ENCODE data around the gene C1QTNF12. TPM values are rescaled to one million over a fixed set of nuclear protein-coding genes. Genes with fewer than 3 reads are reported as not detected.

The C1QTNF12 gene
- total RNA-seq, 1 donor: 0.36 TPM

DNA sequence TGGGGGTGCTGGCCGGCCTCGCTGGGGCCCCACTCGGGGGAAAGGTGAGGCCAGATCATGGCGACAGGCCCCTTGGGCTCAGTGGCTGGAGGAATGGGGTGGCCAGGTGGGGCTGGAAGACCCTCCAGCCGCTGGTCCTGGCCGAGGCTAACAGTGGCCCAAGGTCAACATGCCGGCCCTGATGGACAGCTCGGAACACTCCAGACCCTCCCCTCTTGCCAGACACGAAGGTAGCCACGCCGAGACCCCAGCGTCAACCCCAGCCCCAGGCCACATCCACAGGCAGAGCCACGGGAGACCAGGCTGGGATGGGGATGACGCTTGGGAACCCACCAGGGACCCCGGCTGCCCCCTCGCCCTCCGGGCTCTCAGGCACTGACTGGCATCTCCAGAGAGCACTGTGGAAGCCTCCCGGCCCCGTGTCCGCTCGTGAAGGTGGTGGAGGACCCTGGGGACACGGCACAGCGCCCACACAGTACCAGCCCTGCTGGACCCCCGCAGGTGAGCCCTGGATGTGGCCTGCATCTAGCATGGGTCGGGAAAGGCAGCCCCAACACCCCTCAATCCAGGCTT lies 905 bp upstream of the C1QTNF12 start:
- DNase-seq (ENCODE audit: insufficient read length, low spot score, missing footprints): peak; percentile 88
- no peaks in the 10 kb centered on the region for H3K79me2 ChIP-seq (ENCODE audit: insufficient read depth, low read length)
- H3K27ac ChIP-seq (ENCODE audit: low read depth, low read length): no peak overlapping the region
- no peaks in the 10 kb centered on the region for H3K9me3 ChIP-seq (ENCODE audit: low read depth, low read length)
- H3K4me1 ChIP-seq (ENCODE audit: insufficient read depth, low read length): no peaks in the 10 kb centered on the region
- H3K4me3 ChIP-seq (ENCODE audit: insufficient read depth, low read length): no peak overlapping the region
- H2AFZ ChIP-seq (ENCODE audit: low read length): no peak overlapping the region
- peaks cover 8% of the 10 kb centered on the region for H4K20me1 ChIP-seq (ENCODE audit: insufficient read depth, low read length)
- TF ChIP-seq, protein P1, sequence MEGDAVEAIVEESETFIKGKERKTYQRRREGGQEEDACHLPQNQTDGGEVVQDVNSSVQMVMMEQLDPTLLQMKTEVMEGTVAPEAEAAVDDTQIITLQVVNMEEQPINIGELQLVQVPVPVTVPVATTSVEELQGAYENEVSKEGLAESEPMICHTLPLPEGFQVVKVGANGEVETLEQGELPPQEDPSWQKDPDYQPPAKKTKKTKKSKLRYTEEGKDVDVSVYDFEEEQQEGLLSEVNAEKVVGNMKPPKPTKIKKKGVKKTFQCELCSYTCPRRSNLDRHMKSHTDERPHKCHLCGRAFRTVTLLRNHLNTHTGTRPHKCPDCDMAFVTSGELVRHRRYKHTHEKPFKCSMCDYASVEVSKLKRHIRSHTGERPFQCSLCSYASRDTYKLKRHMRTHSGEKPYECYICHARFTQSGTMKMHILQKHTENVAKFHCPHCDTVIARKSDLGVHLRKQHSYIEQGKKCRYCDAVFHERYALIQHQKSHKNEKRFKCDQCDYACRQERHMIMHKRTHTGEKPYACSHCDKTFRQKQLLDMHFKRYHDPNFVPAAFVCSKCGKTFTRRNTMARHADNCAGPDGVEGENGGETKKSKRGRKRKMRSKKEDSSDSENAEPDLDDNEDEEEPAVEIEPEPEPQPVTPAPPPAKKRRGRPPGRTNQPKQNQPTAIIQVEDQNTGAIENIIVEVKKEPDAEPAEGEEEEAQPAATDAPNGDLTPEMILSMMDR (IDR thresholded peaks at IDR 0.05; ENCODE audit: extremely low read depth, low read depth, low read length): no peak
- peaks cover 2% of the 10 kb centered on the region for H3K36me3 ChIP-seq (ENCODE audit: insufficient read depth, low read length)
- no peak overlapping the region for H3K4me2 ChIP-seq (ENCODE audit: insufficient read depth, low read length)
- no peaks in the 10 kb centered on the region for H3K27me3 ChIP-seq (ENCODE audit: insufficient read depth, low read length)

GRCh38 chr1:1245817-1246576 lies 525 bp downstream of the C1QTNF12 start:
- H3K4me2 ChIP-seq (ENCODE audit: insufficient read depth, low read length): no peak overlapping the region

DNA sequence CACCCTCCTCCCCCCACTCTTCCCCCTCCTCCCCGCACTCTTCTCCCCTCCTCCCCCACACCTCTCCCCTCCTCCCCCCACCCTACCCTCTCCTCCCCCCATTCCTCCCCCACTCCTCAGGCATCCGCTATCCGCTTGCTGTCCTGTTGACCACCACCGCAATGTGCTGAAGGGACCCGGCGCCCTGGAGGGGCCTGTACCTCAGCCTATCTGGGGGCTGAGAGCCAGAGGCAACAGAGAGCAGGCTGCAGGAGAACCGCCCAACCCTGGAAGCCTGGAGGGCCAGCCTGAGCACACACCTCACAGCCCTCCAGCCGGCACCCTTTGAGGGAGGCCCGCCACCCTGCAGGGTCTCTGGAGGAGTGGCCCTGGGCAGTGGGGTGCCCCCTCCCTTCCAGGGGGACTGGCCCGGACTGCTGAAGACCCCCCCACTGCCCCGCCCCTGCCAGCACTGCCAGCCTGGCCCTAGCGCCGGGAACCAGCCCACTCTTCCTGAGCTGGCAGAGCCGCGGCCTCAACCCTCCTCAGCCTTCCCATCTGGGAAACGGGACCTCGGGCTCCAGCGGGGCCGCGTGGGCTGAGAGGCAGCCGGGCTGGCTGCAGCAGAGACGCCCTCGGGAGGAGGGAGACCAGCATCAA lies 1.2 kb downstream of the C1QTNF12 start:
- Histone ChIP-seq H2AFZ (ENCODE audit: low read length) (no peak overlapping the region), H3K27ac (ENCODE audit: low read depth, low read length) (no peak overlapping the region), H3K36me3 (ENCODE audit: insufficient read depth, low read length) (no peaks in the 10 kb centered on the region), H3K27me3 (ENCODE audit: insufficient read depth, low read length) (no peaks in the 10 kb centered on the region), H4K20me1 (ENCODE audit: insufficient read depth, low read length) (peaks cover 6% of the 10 kb centered on the region), H3K9me3 (ENCODE audit: low read depth, low read length) (no peaks in the 10 kb centered on the region), H3K4me3 (ENCODE audit: insufficient read depth, low read length) (no peak overlapping the region), H3K4me1 (ENCODE audit: insufficient read depth, low read length) (no peaks in the 10 kb centered on the region), H3K4me2 (ENCODE audit: insufficient read depth, low read length) (no peak overlapping the region), H3K79me2 (ENCODE audit: insufficient read depth, low read length) (no peaks in the 10 kb centered on the region)
- peak; percentile 88 for DNase-seq (ENCODE audit: insufficient read length, low spot score, missing footprints)
- TF ChIP-seq, protein P1 (IDR thresholded peaks at IDR 0.05; ENCODE audit: extremely low read depth, low read depth, low read length): no peak

More at GRCh38 chr1:1245817-1246576, 525 bp downstream of the C1QTNF12 start:
- Histone ChIP-seq H3K27ac (ENCODE audit: low read depth, low read length) (no peak overlapping the region), H3K9me3 (ENCODE audit: low read depth, low read length) (no peaks in the 10 kb centered on the region), H3K36me3 (ENCODE audit: insufficient read depth, low read length) (no peaks in the 10 kb centered on the region), H3K27me3 (ENCODE audit: insufficient read depth, low read length) (no peaks in the 10 kb centered on the region), H3K4me3 (ENCODE audit: insufficient read depth, low read length) (no peak overlapping the region), H2AFZ (ENCODE audit: low read length) (no peak overlapping the region), H3K79me2 (ENCODE audit: insufficient read depth, low read length) (no peaks in the 10 kb centered on the region), H4K20me1 (ENCODE audit: insufficient read depth, low read length) (peaks cover 6% of the 10 kb centered on the region), H3K4me1 (ENCODE audit: insufficient read depth, low read length) (no peaks in the 10 kb centered on the region)
- peak; percentile 90 for DNase-seq (ENCODE audit: insufficient read length, low spot score, missing footprints)
- TF ChIP-seq, protein P1 (IDR thresholded peaks at IDR 0.05; ENCODE audit: extremely low read depth, low read depth, low read length): no peak

Measured in osteoblast (primary cell).